Urinary bladder (tissue), 4 donors: ENCODE data around the gene ZDHHC22. TPM values are rescaled to one million over a fixed set of nuclear protein-coding genes. Genes with fewer than 3 reads are reported as not detected.
"Not testable (repeated sequence)": the region's sequence is repeated elsewhere in the genome, so short reads cannot be mapped to it uniquely, and the experiment has no call there.

Experiments
- DNase-seq: peaks from one replicate; pipeline ENCODE4 v3.0.0-alpha.2; 2015; ENCODE audit errors: extremely low spot score
- H3K27ac ChIP-seq: one replicate; pipeline ENCODE4 v1.5.1; 2013; ENCODE audit warnings: low read depth, mild to moderate bottlenecking, moderate library complexity
- H3K36me3 ChIP-seq: one replicate; pipeline ENCODE4 v1.6.1; 2013; ENCODE audit warnings: mild to moderate bottlenecking, moderate library complexity; ENCODE audit not compliant: insufficient read depth
- H3K4me1 ChIP-seq: one replicate; pipeline ENCODE4 v1.6.1; 2013; ENCODE audit warnings: mild to moderate bottlenecking, moderate library complexity; ENCODE audit not compliant: insufficient read depth
- H3K4me3 ChIP-seq: one replicate; pipeline ENCODE4 v1.5.1; 2013; ENCODE audit warnings: low read depth, low read length
- WGBS: extraction: QIAGEN DNeasy Blood & Tissue Kit; methylation state at CpG from one replicate; pipeline ENCODE4 v1.1.7; 2013; 5-methylcytosine and 5-hydroxymethylcytosine counted together
- polyA plus RNA-seq: library from polyadenylated mRNA; stranded (reverse); fragments of 200-250 nt; gene quantifications from one replicate; pipeline ENCODE4 v1.2.3, GENCODE V29; 2013
- total RNA-seq: library from RNA; depleted of rRNA; stranded (reverse); fragments of >200 nt; gene quantifications from one replicate; pipeline ENCODE4 v1.2.3, GENCODE V29; 2014
- donor health status: healthy with polysubstance abuse.
- donor health status: healthy.

ZDHHC22 gene
- total and polyA plus RNA-seq, 2 donors = 0.01 to 0.16 TPM

GRCh38 chr14:77175843-77176242 is 34.3 kb upstream of the ZDHHC22 start:
- no peaks in the 10 kb centered on the region for H3K4me1 ChIP-seq
- H3K27ac ChIP-seq = no peak overlapping the region
- H3K4me3 ChIP-seq = no peak overlapping the region
- DNase-seq = no peak
- WGBS = 73% methylated on average over 3 of the region's 3 CpGs
- H3K36me3 ChIP-seq = no peaks in the 10 kb centered on the region

GRCh38 chr14:77173911-77174617 is 32.5 kb upstream of the ZDHHC22 start:
- 91% methylated on average over 9 of the region's 9 CpGs for WGBS

GRCh38 chr14:77172916-77173315 is 31.3 kb upstream of the ZDHHC22 start:
- no peak for DNase-seq
- H3K4me1 ChIP-seq = no peaks in the 10 kb centered on the region
- no peak overlapping the region for H3K4me3 ChIP-seq
- no peaks in the 10 kb centered on the region for H3K36me3 ChIP-seq
- 71% methylated on average over 5 of the region's 5 CpGs for WGBS
- H3K27ac ChIP-seq = no peak overlapping the region

More at GRCh38 chr14:77173911-77174617, 32.5 kb upstream of the ZDHHC22 start:
- DNase-seq, H3K4me3 ChIP-seq, H3K27ac ChIP-seq, H3K4me1 ChIP-seq, H3K36me3 ChIP-seq: not testable (repeated sequence)

- Histone ChIP-seq H3K27ac (no peak overlapping the region), H3K4me3 (no peak overlapping the region), H3K4me1 (no peaks in the 10 kb centered on the region), H3K36me3 (no peaks in the 10 kb centered on the region)
- 61% methylated on average over 3 of the region's 3 CpGs for WGBS
- no peak for DNase-seq
Measured at GRCh38 chr14:77170045-77170444, 28.5 kb upstream of the ZDHHC22 start.

- Histone ChIP-seq H3K4me3 (no peak overlapping the region), H3K27ac (no peak overlapping the region), H3K36me3 (no peaks in the 10 kb centered on the region), H3K4me1 (no peaks in the 10 kb centered on the region)
- no peak for DNase-seq
- 82% methylated on average over 4 of the region's 4 CpGs for WGBS
Measured at GRCh38 chr14:77161011-77161410, 19.4 kb upstream of the ZDHHC22 start.

GRCh38 chr14:77158882-77159255 is 17.3 kb upstream of the ZDHHC22 start:
- no peak for DNase-seq
- H3K4me3 ChIP-seq = no peak overlapping the region
- no peak overlapping the region for H3K27ac ChIP-seq
- H3K36me3 ChIP-seq = no peaks in the 10 kb centered on the region
- WGBS = 45% methylated on average over 2 of the region's 2 CpGs
- no peaks in the 10 kb centered on the region for H3K4me1 ChIP-seq

- WGBS = 8% methylated on average over 18 of the region's 18 CpGs
- Histone ChIP-seq H3K4me3 (no peak overlapping the region), H3K27ac (no peak overlapping the region), H3K4me1 (no peaks in the 10 kb centered on the region), H3K36me3 (no peaks in the 10 kb centered on the region)
- DNase-seq = no peak
Measured at GRCh38 chr14:77158175-77158881, 16.7 kb upstream of the ZDHHC22 start.

GRCh38 chr14:77157740-77158139 is 16.1 kb upstream of the ZDHHC22 start:
- H3K4me1 ChIP-seq = no peaks in the 10 kb centered on the region
- H3K4me3 ChIP-seq = no peak overlapping the region
- no peak overlapping the region for H3K27ac ChIP-seq
- 59% methylated on average over 11 of the region's 11 CpGs for WGBS
- H3K36me3 ChIP-seq = no peaks in the 10 kb centered on the region
- DNase-seq = no peak

- Histone ChIP-seq H3K4me3 (no peak overlapping the region), H3K36me3 (no peaks in the 10 kb centered on the region), H3K27ac (no peak overlapping the region), H3K4me1 (no peaks in the 10 kb centered on the region)
- no peak for DNase-seq
- WGBS = 74% methylated on average over 2 of the region's 2 CpGs
Measured at GRCh38 chr14:77155083-77155482, 13.5 kb upstream of the ZDHHC22 start.

GRCh38 chr14:77154421-77154820 is 12.8 kb upstream of the ZDHHC22 start:
- no peak overlapping the region for H3K27ac ChIP-seq
- DNase-seq = no peak
- H3K4me1 ChIP-seq = no peaks in the 10 kb centered on the region
- no peaks in the 10 kb centered on the region for H3K36me3 ChIP-seq
- no peak overlapping the region for H3K4me3 ChIP-seq
- WGBS = 38% methylated on average over 7 of the region's 7 CpGs

- H3K4me3 ChIP-seq = no peak overlapping the region
- WGBS = 94% methylated on average over 3 of the region's 3 CpGs
- H3K4me1 ChIP-seq = no peaks in the 10 kb centered on the region
Measured at GRCh38 chr14:77153802-77154201, 12.2 kb upstream of the ZDHHC22 start.

GRCh38 chr14:77151918-77152588 is 10.5 kb upstream of the ZDHHC22 start:
- 28% methylated on average over 2 of the region's 2 CpGs for WGBS
- Histone ChIP-seq H3K27ac (no peak overlapping the region), H3K4me3 (no peak overlapping the region), H3K4me1 (no peaks in the 10 kb centered on the region), H3K36me3 (no peaks in the 10 kb centered on the region)
- no peak for DNase-seq

More at GRCh38 chr14:77153802-77154201, 12.2 kb upstream of the ZDHHC22 start:
- Histone ChIP-seq H3K27ac (no peak overlapping the region), H3K36me3 (no peaks in the 10 kb centered on the region)
- DNase-seq = no peak

GRCh38 chr14:77151245-77151644 is 9.7 kb upstream of the ZDHHC22 start:
- Histone ChIP-seq H3K4me1 (no peaks in the 10 kb centered on the region), H3K36me3 (no peaks in the 10 kb centered on the region), H3K4me3 (no peak overlapping the region), H3K27ac (no peak overlapping the region)
- WGBS = 4% methylated on average over 5 of the region's 5 CpGs
- DNase-seq = no peak
